BLaER1 treated with 17β-estradiol and CSF1 and Interleukin-3, amounts not matched to agents 10 nM and 100 nM (cell line): ENCODE results near the gene RPS26.

Experiments
- H3K27ac ChIP-seq, 11 experiments: shearing (Covaris generic); formaldehyde crosslinking; 2 replicates each; pipeline ENCODE4 v1.8.1; 2022
- H3K27me3 ChIP-seq, 11 experiments: shearing (Covaris generic); formaldehyde crosslinking; 2 replicates each; pipeline ENCODE4 v1.8.1; 2022
- H3K36me3 ChIP-seq, 11 experiments: shearing (Covaris generic); formaldehyde crosslinking; 2 replicates each; pipeline ENCODE4 v1.8.1; 2022
- H3K4me1 ChIP-seq, 10 experiments: shearing (Covaris generic); formaldehyde crosslinking; 2 replicates each; pipeline ENCODE4 v1.8.1; 2022
- H3K4me2 ChIP-seq, 11 experiments: shearing (Covaris generic); formaldehyde crosslinking; 2 replicates each; pipeline ENCODE4 v1.8.1; 2022
- H3K4me3 ChIP-seq, 10 experiments: shearing (Covaris generic); formaldehyde crosslinking; 2 replicates each; pipeline ENCODE4 v1.8.1; 2022
- H3K9ac ChIP-seq, 11 experiments: shearing (Covaris generic); formaldehyde crosslinking; 2 replicates each; pipeline ENCODE4 v1.8.1; 2022
- H3K9me3 ChIP-seq, 11 experiments: shearing (Covaris generic); formaldehyde crosslinking; replicated peaks in 1 of 11; 2 replicates each; pipeline ENCODE4 v1.8.1; 2022
- H4K20me1 ChIP-seq, 11 experiments: shearing (Covaris generic); formaldehyde crosslinking; 2 replicates each; pipeline ENCODE4 v1.8.1; 2022
- Cebpa-rat ChIP-seq, 11 experiments: shearing (Covaris generic); IDR thresholded peaks; 2 replicates each; pipeline ENCODE4 v1.8.1; 2022

RPS26 gene

GRCh38 chr12:56087220-56087619, 45.5 kb downstream of the RPS26 start:
- H3K9me3 ChIP-seq, result no peaks in the 10 kb centered on the region
- H4K20me1 ChIP-seq, result no peaks in the 10 kb centered on the region
- H3K9ac ChIP-seq, result no peak overlapping the region
- no peak overlapping the region for H3K27ac ChIP-seq
- H3K4me1 ChIP-seq, result peaks cover 0 to 6% (median 0%) of the 10 kb centered on the region in 10 experiments; a peak in 2 of 20 replicates
- no peaks in the 10 kb centered on the region for H3K36me3 ChIP-seq
- H3K27me3 ChIP-seq, result peaks cover 0 to 10% (median 0%) of the 10 kb centered on the region in 11 experiments; a peak in 3 of 22 replicates
- no peak for TF ChIP-seq Cebpa-rat (IDR thresholded peaks at IDR 0.05)
- H3K4me3 ChIP-seq, result no peak overlapping the region
- no peak overlapping the region for H3K4me2 ChIP-seq
